Gastroesophageal sphincter (tissue), 4 donors: ENCODE data around the gene TALDO1. TPM values are rescaled to one million over a fixed set of nuclear protein-coding genes. Genes with fewer than 3 reads are reported as not detected.

Experiments
- ATAC-seq: fragments of 150-250 bp; one replicate; pipeline ENCODE4 v1.9.1; 2016; ENCODE audit warnings: mild to moderate bottlenecking, moderate library complexity
- H3K27ac ChIP-seq, 4 donors: fragments of 200-600 bp; sonication (generic) in 3 of 4; 1 replicate in 3 of 4; 2 replicates in 1 of 4; pipeline ENCODE4 v1.5.1; 2016 to 2019
- H3K27me3 ChIP-seq: fragments of 200-600 bp; sonication (generic); one replicate; pipeline ENCODE4 v1.5.1; 2019
- H3K36me3 ChIP-seq, 2 donors: fragments of 200-600 bp; sonication (generic); one replicate each; pipeline ENCODE4 v1.5.1; 2019; ENCODE audit warnings: control low read depth in 1 of 2
- H3K4me1 ChIP-seq, 3 donors: fragments of 200-600 bp; sonication (generic); 1 replicate in 2 of 3; 2 replicates in 1 of 3; pipeline ENCODE4 v1.5.1; 2016 to 2019; ENCODE audit warnings: control low read depth in 2 of 3
- H3K4me3 ChIP-seq, 2 donors: fragments of 200-600 bp; sonication (generic); one replicate each; pipeline ENCODE4 v1.5.1; 2019; ENCODE audit warnings: mild to moderate bottlenecking in 1 of 2, moderate library complexity in 1 of 2
- H3K9me3 ChIP-seq, 3 donors: fragments of 200-600 bp; sonication (generic); one replicate each; pipeline ENCODE4 v1.5.1; 2017 to 2019; ENCODE audit warnings: control low read depth in 2 of 3
- CTCF ChIP-seq, 4 experiments: fragments of 200-600 bp in 2 of 4; fragments of 450-650 bp in 2 of 4; sonication (generic) in 1 of 4; IDR thresholded peaks; one replicate each; pipeline ENCODE4 v1.5.1; 2017 to 2019; ENCODE audit warnings: antibody characterized with exemption in 4 of 4, mild to moderate bottlenecking in 2 of 4, moderate library complexity in 2 of 4
- EP300 ChIP-seq: sonication (generic); formaldehyde crosslinking; IDR thresholded peaks from one replicate; pipeline ENCODE4 v1.6.1; 2017; ENCODE audit warnings: antibody characterized with exemption, mild to moderate bottlenecking
- POLR2A ChIP-seq, 2 donors: fragments of 450-650 bp; IDR thresholded peaks; one replicate each; pipeline ENCODE4 v1.6.1; 2017; ENCODE audit warnings: antibody characterized with exemption in 2 of 2, mild to moderate bottlenecking in 2 of 2, moderate library complexity in 1 of 2
- POLR2AphosphoS5 ChIP-seq: sonication (generic); formaldehyde crosslinking; IDR thresholded peaks from one replicate; pipeline ENCODE4 v1.6.1; 2017; ENCODE audit warnings: antibody characterized with exemption
- WGBS, 2 donors: methylation state at CpG; one replicate each; pipeline ENCODE4 v1.1.5; 2018; ENCODE audit warnings: low coverage in 1 of 2; 5-methylcytosine and 5-hydroxymethylcytosine counted together
- total RNA-seq, 4 donors: library from RNA; depleted of rRNA; stranded (reverse); fragments of >200 nt; gene quantifications; one replicate each; pipeline ENCODE4 v1.1.0, GENCODE V29; 2016

The TALDO1 gene
- total RNA-seq, 4 donors from 2014 or later, result 161 to 201 (median 185) TPM

DNA sequence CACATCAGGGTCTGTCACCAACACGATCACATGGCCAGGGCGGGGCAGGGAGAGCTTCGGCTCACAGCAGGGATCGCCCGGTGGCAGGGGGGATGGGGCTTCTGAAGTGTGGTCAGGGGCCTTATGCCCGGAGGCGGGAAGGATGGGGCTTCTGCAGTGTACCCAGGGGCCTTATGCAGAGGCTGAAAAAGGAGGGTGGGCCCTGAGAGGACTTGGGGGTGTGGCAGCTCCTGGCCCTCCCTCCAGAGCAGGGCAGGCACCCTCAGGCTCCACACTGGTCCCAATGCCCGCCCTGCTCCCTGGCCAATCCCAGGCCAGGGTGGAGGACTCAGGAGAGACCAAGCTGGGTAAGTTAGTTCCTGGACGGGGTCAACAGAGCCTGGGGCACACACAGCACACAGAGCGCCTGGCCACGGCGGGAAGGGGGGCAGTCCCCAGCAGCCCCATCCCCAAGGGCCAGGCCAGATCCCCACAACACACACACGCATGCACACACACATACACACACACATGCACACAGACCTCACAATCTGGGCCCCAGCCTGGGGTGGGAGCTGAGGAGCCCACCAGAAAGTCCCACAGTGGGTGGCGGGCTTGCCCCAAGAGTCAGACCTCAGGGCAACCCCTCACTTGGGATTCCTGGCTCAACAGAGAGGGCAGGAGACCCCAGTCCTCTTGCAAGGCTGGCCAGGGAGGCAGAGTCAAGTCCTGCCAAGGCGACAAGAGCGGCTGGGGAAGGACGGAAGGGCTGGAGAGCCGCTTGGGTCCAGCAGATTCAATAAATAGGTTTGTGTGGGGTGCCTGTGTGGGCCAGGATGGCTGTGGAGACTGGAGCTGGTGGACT lies 43.7 kb downstream of the TALDO1 start:
- peaks cover 0 to 35% of the 10 kb centered on the region in 2 donors for H3K36me3 ChIP-seq
- ATAC-seq, result no peak
- H3K27ac ChIP-seq, result no peak overlapping the region
- no peak overlapping the region for H3K4me3 ChIP-seq
- peaks cover 0 to 47% (median 17%) of the 10 kb centered on the region in 3 donors for H3K4me1 ChIP-seq
- 27 to 57% methylated on average over 2 to 5 of the region's 18 CpGs for WGBS, 2 donors
- TF ChIP-seq EP300, result no peak
- no peak for TF ChIP-seq POLR2AphosphoS5
- TF ChIP-seq POLR2A (IDR thresholded peaks at IDR 0.05), result no peak
- TF ChIP-seq CTCF (IDR thresholded peaks at IDR 0.05), result no peak
- no peaks in the 10 kb centered on the region for H3K9me3 ChIP-seq
- peaks cover 42% of the 10 kb centered on the region for H3K27me3 ChIP-seq

GRCh38 chr11:791658-792534 lies 44.6 kb downstream of the TALDO1 start:
- H3K4me1 ChIP-seq, result peaks cover 0 to 55% (median 23%) of the 10 kb centered on the region in 3 donors

GRCh38 chr11:792535-792821 lies 45.2 kb downstream of the TALDO1 start:
- Histone ChIP-seq H3K27me3 (peaks cover 41% of the 10 kb centered on the region), H3K9me3 (no peaks in the 10 kb centered on the region), H3K4me1 (peaks cover 0 to 61% (median 26%) of the 10 kb centered on the region in 3 donors), H3K36me3 (peaks cover 0 to 35% of the 10 kb centered on the region in 2 donors), H3K4me3 (no peak overlapping the region), H3K27ac (no peak overlapping the region)
- no peak for ATAC-seq
- TF ChIP-seq POLR2A (IDR thresholded peaks at IDR 0.05) (no peak), CTCF (IDR thresholded peaks at IDR 0.05) (no peak), POLR2AphosphoS5 (no peak), EP300 (no peak)
- WGBS, 2 donors, result 100% methylated on average over 1 of the region's 15 CpGs; no CpG with 5 or more reads in 1 of the 2 donors

More at GRCh38 chr11:791658-792534, 44.6 kb downstream of the TALDO1 start:
- Histone ChIP-seq H3K9me3 (no peaks in the 10 kb centered on the region), H3K4me3 (no peak overlapping the region), H3K36me3 (peaks cover 0 to 35% of the 10 kb centered on the region in 2 donors), H3K27ac (no peak overlapping the region), H3K27me3 (peaks cover 42% of the 10 kb centered on the region)
- WGBS, 2 donors, result no CpG with 5 or more reads among the region's 49 CpGs
- TF ChIP-seq EP300 (no peak), CTCF (IDR thresholded peaks at IDR 0.05) (no peak), POLR2AphosphoS5 (no peak), POLR2A (IDR thresholded peaks at IDR 0.05) (no peak)
- no peak for ATAC-seq

- H3K27ac ChIP-seq, result no peak overlapping the region
- H3K9me3 ChIP-seq, result no peaks in the 10 kb centered on the region
- no peak for TF ChIP-seq EP300
- TF ChIP-seq POLR2A (IDR thresholded peaks at IDR 0.05), result no peak
- no peak for TF ChIP-seq CTCF (IDR thresholded peaks at IDR 0.05)
- no peak for TF ChIP-seq POLR2AphosphoS5
- peaks cover 38% of the 10 kb centered on the region for H3K27me3 ChIP-seq
- no peak for ATAC-seq
- H3K4me3 ChIP-seq, result no peak overlapping the region
- H3K36me3 ChIP-seq, result peaks cover 0 to 35% of the 10 kb centered on the region in 2 donors
- WGBS, 2 donors, result 60 to 80% methylated on average over 1 of the region's 13 CpGs
- peaks cover 0 to 65% (median 26%) of the 10 kb centered on the region in 3 donors for H3K4me1 ChIP-seq
Observed at GRCh38 chr11:792873-793272, 45.6 kb downstream of the TALDO1 start.
